ENCODE measurements around the gene EMD. TPM values are rescaled to one million over a fixed set of nuclear protein-coding genes. Genes with fewer than 3 reads are reported as not detected.
"Not testable (repeated sequence)": the region's sequence is repeated elsewhere in the genome, so short reads cannot be mapped to it uniquely, and the experiment has no call there.

The EMD gene
- total and polyA plus RNA-seq, 10 of the 15 experiments (the other 5 are each of a cell fraction or from before 2014, with no cell fraction given) = 0.76 to 100 (median 43.2) TPM

DNA sequence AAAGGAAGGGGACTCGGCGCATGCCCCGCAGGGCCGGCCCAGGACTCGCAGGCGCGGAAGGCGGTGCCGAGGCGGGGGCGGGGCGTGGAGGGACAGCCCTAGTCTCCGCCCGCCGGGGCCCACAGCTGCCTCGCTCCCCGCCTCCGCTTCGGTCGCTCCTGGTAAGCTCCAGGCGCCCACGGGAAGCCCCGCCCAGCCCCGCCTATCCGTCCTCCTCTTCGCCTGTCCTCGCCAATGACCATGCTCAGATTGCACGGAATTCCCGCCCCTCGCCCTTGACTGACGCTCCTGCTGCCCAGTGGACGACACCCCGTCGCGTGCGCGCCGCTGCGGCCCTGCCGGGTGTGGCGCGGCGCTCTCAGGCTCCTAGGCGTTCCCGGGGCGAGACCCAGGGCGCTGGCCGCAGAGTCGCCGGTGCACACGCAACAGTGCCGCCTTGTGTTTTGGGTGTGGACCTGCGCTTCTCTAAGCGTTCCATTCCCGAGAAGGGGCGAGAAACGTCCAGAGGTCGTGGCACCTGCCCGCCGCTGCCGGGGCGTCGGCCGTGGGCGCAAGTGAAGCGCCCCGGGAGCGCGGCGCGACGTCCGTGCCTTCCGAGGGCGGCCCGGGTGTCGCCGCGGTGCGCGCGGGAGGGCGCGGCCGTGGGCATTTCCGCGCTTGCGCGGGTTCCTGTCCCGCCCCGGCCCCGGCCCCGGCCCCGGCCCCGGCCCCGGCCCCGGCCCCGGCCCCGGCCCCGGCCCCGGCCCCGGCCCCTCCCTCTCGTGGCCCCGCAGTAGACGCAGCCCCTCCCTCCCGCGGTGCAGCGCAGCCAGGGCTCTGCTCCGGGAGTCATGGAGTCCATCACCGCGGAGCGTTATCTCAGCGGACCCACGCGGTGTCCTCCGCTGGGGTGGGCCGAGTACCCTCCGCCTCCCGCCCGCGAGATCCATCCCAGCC, 11.0 kb downstream of the EMD start:
- CTCF ChIA-PET; H3K9me3 ChIP-seq (replicated peaks; ENCODE audit: control insufficient read depth, insufficient read depth, low read length); H3K4me2 ChIP-seq (ENCODE audit: control insufficient read depth, insufficient read depth); H3K4me3 ChIP-seq; SMC1A ChIA-PET (ENCODE audit: uncharacterized antibody, unreplicated experiment); H3K36me3 ChIP-seq (ENCODE audit: control insufficient read depth in 2 of 2, insufficient read depth in 2 of 2, low read length in 1 of 2); RAD21 ChIA-PET (ENCODE audit: unreplicated experiment); H3K79me2 ChIP-seq (ENCODE audit: control insufficient read depth, insufficient read depth, low read length); POLR2A ChIA-PET; H3K9ac ChIP-seq (ENCODE audit: control insufficient read depth, insufficient read depth, low read length); H4K20me1 ChIP-seq (ENCODE audit: control insufficient read depth, insufficient read depth); in situ Hi-C loops (cut with MboI); DNase-seq (ENCODE audit: low read depth, low spot score); H3K4me1 ChIP-seq (ENCODE audit: control insufficient read depth, insufficient read depth, low read length); H3K27me3 ChIP-seq (replicated peaks in 1 of 2; ENCODE audit: control insufficient read depth in 2 of 2, insufficient read depth in 2 of 2, low read length in 1 of 2); intact Hi-C loops (cut with micrococcal nuclease; ENCODE audit: unreplicated experiment); H2AFZ ChIP-seq (ENCODE audit: control insufficient read depth, low read depth, low read length); H3K27ac ChIP-seq (ENCODE audit: control insufficient read depth, insufficient read depth); BruUV-seq (replicated peaks): not testable (repeated sequence)
- no CpG with 5 or more reads among the region's 121 CpGs for WGBS (ENCODE audit: insufficient coverage, insufficient replicate concordance, low lambda C conversion rate, missing lambda C conversion rate)
- ATAC-seq (peak; percentile 75), FAIRE-seq (peak; percentile 97)

DNA sequence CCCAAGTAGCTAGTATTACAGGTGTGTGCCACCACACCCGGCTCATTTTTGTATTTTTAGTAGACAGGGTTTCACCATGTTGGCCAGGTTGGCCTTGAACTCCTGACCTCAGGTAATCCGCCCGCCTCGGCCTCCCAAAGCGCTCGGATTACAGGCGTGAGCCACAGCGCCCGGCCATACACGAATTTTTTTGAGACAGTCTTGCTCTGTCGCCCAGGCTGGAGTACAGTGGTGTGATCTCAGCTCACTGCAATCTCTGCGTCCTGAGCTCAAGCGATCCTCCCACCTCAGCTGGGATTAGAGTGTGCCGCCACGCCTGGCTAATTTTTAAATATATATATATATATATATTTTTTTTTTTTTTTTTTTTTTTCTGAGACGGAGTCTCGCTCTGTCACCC, 17.3 kb downstream of the EMD start:
- CTCF ChIA-PET = interaction anchor here (0.9 to 2.1 kb wide), 2 partner anchors 23 to 129 kb away, joined by 3 to 9 read pairs; no protein-coding TSS in a partner anchor
- H3K4me3 ChIP-seq; FAIRE-seq; H3K27ac ChIP-seq (ENCODE audit: control insufficient read depth, insufficient read depth); H3K4me2 ChIP-seq (ENCODE audit: control insufficient read depth, insufficient read depth); DNase-seq (ENCODE audit: low read depth, low spot score); BruUV-seq (replicated peaks); in situ Hi-C loops (cut with MboI); H3K9ac ChIP-seq (ENCODE audit: control insufficient read depth, insufficient read depth, low read length); H4K20me1 ChIP-seq (ENCODE audit: control insufficient read depth, insufficient read depth); H3K4me1 ChIP-seq (ENCODE audit: control insufficient read depth, insufficient read depth, low read length); SMC1A ChIA-PET (ENCODE audit: uncharacterized antibody, unreplicated experiment); ATAC-seq; H3K27me3 ChIP-seq (replicated peaks in 1 of 2; ENCODE audit: control insufficient read depth in 2 of 2, insufficient read depth in 2 of 2, low read length in 1 of 2); RAD21 ChIA-PET (ENCODE audit: unreplicated experiment); H2AFZ ChIP-seq (ENCODE audit: control insufficient read depth, low read depth, low read length); H3K9me3 ChIP-seq (replicated peaks; ENCODE audit: control insufficient read depth, insufficient read depth, low read length): not testable (repeated sequence)
- POLR2A ChIA-PET = interaction anchor here (1.1 kb wide), 1 partner anchor 120 kb away, joined by 4 read pairs; no protein-coding TSS in a partner anchor
- intact Hi-C loops (cut with micrococcal nuclease; ENCODE audit: unreplicated experiment) = loop anchor here (5.0 kb wide), 1 partner anchor 41 kb away; the partner anchor contains the start of gene GDI1
- peaks cover 29% of the 10 kb centered on the region for H3K79me2 ChIP-seq (ENCODE audit: control insufficient read depth, insufficient read depth, low read length)
- peaks cover 10 to 12% of the 10 kb centered on the region in 2 experiments for H3K36me3 ChIP-seq (ENCODE audit: control insufficient read depth in 2 of 2, insufficient read depth in 2 of 2, low read length in 1 of 2)
- WGBS (ENCODE audit: insufficient coverage, insufficient replicate concordance, low lambda C conversion rate, missing lambda C conversion rate) = 88% methylated on average over 15 of the region's 17 CpGs
